Measurements from ENCODE around the gene PPIG. TPM values are rescaled to one million over a fixed set of nuclear protein-coding genes. Genes with fewer than 3 reads are reported as not detected.

Gene PPIG
- total RNA-seq, 1 experiment from 2014 or later: 46.5 TPM

DNA sequence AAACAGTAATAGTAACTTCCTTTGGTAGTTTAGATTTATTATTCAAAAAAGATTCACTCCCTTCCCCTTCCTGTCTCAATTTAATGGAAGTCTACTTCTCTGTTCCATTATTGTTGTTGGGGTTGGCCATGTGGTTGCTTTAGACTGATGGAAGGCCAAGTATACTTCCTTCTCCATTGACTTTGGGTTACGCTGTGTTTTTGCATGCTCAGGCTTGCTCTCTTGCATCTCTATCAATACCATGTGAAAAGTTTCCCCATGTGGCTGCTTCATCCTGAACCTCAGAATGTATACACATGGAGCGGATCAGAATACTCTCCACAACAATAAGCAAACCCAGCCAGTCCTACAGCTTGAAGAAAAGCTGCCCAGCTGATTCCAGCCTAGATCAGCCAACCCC lies 89.8 kb downstream of the PPIG start:
- H3K27ac ChIP-seq (ENCODE audit: low read length): no peak overlapping the region
- DNase-seq (ENCODE audit: low read depth, low spot score): no peak
- no peaks in the 10 kb centered on the region for H3K27me3 ChIP-seq (ENCODE audit: control insufficient read depth, insufficient read depth, low read length)
- no peak for ATAC-seq
- CTCF ChIA-PET: no interaction called here
- no peak for TF ChIP-seq SIN3A (IDR thresholded peaks at IDR 0.05; ENCODE audit: borderline replicate concordance, insufficient read depth, low read depth, low read length)
- TF ChIP-seq, protein P1, sequence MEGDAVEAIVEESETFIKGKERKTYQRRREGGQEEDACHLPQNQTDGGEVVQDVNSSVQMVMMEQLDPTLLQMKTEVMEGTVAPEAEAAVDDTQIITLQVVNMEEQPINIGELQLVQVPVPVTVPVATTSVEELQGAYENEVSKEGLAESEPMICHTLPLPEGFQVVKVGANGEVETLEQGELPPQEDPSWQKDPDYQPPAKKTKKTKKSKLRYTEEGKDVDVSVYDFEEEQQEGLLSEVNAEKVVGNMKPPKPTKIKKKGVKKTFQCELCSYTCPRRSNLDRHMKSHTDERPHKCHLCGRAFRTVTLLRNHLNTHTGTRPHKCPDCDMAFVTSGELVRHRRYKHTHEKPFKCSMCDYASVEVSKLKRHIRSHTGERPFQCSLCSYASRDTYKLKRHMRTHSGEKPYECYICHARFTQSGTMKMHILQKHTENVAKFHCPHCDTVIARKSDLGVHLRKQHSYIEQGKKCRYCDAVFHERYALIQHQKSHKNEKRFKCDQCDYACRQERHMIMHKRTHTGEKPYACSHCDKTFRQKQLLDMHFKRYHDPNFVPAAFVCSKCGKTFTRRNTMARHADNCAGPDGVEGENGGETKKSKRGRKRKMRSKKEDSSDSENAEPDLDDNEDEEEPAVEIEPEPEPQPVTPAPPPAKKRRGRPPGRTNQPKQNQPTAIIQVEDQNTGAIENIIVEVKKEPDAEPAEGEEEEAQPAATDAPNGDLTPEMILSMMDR (IDR thresholded peaks at IDR 0.05): no peak
- TF ChIP-seq POLR2AphosphoS5 (IDR thresholded peaks at IDR 0.05; ENCODE audit: low read depth, low read length): no peak
- TF ChIP-seq, protein P2, sequence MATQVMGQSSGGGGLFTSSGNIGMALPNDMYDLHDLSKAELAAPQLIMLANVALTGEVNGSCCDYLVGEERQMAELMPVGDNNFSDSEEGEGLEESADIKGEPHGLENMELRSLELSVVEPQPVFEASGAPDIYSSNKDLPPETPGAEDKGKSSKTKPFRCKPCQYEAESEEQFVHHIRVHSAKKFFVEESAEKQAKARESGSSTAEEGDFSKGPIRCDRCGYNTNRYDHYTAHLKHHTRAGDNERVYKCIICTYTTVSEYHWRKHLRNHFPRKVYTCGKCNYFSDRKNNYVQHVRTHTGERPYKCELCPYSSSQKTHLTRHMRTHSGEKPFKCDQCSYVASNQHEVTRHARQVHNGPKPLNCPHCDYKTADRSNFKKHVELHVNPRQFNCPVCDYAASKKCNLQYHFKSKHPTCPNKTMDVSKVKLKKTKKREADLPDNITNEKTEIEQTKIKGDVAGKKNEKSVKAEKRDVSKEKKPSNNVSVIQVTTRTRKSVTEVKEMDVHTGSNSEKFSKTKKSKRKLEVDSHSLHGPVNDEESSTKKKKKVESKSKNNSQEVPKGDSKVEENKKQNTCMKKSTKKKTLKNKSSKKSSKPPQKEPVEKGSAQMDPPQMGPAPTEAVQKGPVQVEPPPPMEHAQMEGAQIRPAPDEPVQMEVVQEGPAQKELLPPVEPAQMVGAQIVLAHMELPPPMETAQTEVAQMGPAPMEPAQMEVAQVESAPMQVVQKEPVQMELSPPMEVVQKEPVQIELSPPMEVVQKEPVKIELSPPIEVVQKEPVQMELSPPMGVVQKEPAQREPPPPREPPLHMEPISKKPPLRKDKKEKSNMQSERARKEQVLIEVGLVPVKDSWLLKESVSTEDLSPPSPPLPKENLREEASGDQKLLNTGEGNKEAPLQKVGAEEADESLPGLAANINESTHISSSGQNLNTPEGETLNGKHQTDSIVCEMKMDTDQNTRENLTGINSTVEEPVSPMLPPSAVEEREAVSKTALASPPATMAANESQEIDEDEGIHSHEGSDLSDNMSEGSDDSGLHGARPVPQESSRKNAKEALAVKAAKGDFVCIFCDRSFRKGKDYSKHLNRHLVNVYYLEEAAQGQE (IDR thresholded peaks at IDR 0.05; ENCODE audit: insufficient read depth in 1 of 2, low read depth in 2 of 2, low read length in 1 of 2): no peak
- TF ChIP-seq TCF7L2 (IDR thresholded peaks at IDR 0.05; ENCODE audit: low read depth, low read length): no peak
- no peaks in the 10 kb centered on the region for H3K36me3 ChIP-seq (ENCODE audit: control insufficient read depth, insufficient read depth, low read length)
- H3K9me3 ChIP-seq (ENCODE audit: control insufficient read depth, insufficient read depth, low read depth, low read length): no peaks in the 10 kb centered on the region
- intact Hi-C loops (cut with micrococcal nuclease; ENCODE audit: unreplicated experiment): no loop called here
- in situ Hi-C loops (cut with HindIII; ENCODE audit: low pct_unique_long_range_greater_than_20kb, low sequenced_read_pairs): no loop called here
- POLR2A ChIA-PET: no interaction called here
- H3K4me1 ChIP-seq (ENCODE audit: control insufficient read depth, insufficient read depth, low read length): no peaks in the 10 kb centered on the region
- H3K4me3 ChIP-seq (ENCODE audit: low read depth in 2 of 2, low read length in 2 of 2): no peak overlapping the region
- BruUV-seq (replicated peaks): no TSS peak

DNA sequence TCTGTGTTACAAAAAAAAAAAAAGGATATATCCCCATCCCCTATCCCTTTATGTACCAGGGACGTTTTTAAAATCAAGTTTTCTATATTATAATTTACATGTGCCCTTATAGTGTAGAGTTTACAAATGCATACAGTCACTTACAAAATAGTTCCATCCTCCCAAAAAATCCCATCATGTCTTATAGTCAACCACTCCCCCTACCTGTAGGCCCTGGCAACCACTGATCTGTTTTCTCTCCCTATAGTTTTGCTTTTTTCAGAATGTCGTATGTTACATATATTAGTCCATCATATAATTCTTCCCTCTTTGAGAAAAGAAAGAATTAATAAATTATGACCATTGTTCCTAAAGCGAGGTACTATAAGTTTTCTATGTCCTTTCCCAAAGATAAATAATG lies 92.2 kb downstream of the PPIG start:
- H3K27me3 ChIP-seq (ENCODE audit: control insufficient read depth, insufficient read depth, low read length): no peaks in the 10 kb centered on the region
- no peak for ATAC-seq
- no peaks in the 10 kb centered on the region for H3K36me3 ChIP-seq (ENCODE audit: control insufficient read depth, insufficient read depth, low read length)
- DNase-seq (ENCODE audit: low read depth, low spot score): no peak
- H3K27ac ChIP-seq (ENCODE audit: low read length): no peak overlapping the region
- peaks cover 3% of the 10 kb centered on the region; the same call in 1 of the 2 replicates for H3K9me3 ChIP-seq (ENCODE audit: control insufficient read depth, insufficient read depth, low read depth, low read length)
- no TSS peak for BruUV-seq (replicated peaks)
- H3K4me3 ChIP-seq (ENCODE audit: low read depth in 2 of 2, low read length in 2 of 2): no peak overlapping the region
- intact Hi-C loops (cut with micrococcal nuclease; ENCODE audit: unreplicated experiment): no loop called here
- in situ Hi-C loops (cut with HindIII; ENCODE audit: low pct_unique_long_range_greater_than_20kb, low sequenced_read_pairs): no loop called here
- TF ChIP-seq POLR2AphosphoS5 (IDR thresholded peaks at IDR 0.05; ENCODE audit: low read depth, low read length): no peak
- TF ChIP-seq TCF7L2 (IDR thresholded peaks at IDR 0.05; ENCODE audit: low read depth, low read length): no peak
- TF ChIP-seq, protein P2 (IDR thresholded peaks at IDR 0.05; ENCODE audit: insufficient read depth in 1 of 2, low read depth in 2 of 2, low read length in 1 of 2): no peak
- no peak for TF ChIP-seq SIN3A (IDR thresholded peaks at IDR 0.05; ENCODE audit: borderline replicate concordance, insufficient read depth, low read depth, low read length)
- TF ChIP-seq, protein P1 (IDR thresholded peaks at IDR 0.05): peak; percentile 43; the same call in 1 of the 2 replicates
- H3K4me1 ChIP-seq (ENCODE audit: control insufficient read depth, insufficient read depth, low read length): no peaks in the 10 kb centered on the region
- POLR2A ChIA-PET: no interaction called here
- CTCF ChIA-PET: no interaction called here

All from Panc1 (cell line).